ENCODE measurements around the gene NUMB. TPM values are rescaled to one million over a fixed set of nuclear protein-coding genes. Genes with fewer than 3 reads are reported as not detected.

Gene NUMB
- total RNA-seq, 3 donors from 2014 or later (not counting 1 experiment from before 2014, with no cell fraction given): 50.0 to 67.4 (median 56.3) TPM

GRCh38 chr14:73467800-73468199, 9.5 kb upstream of the NUMB start:
- H3K4me1 Mint-ChIP-seq: peaks cover 4 to 18% of the 10 kb centered on the region in 2 donors
- H3K27me3 Mint-ChIP-seq (ENCODE audit: low read depth in 2 of 2): peaks cover 0 to 3% of the 10 kb centered on the region in 2 donors
- ATAC-seq: no peak
- no peaks in the 10 kb centered on the region for H3K36me3 Mint-ChIP-seq
- H3K27me3 ChIP-seq (ENCODE audit: control insufficient read depth, insufficient read depth, low read length): no peaks in the 10 kb centered on the region
- TF ChIP-seq CTCF (IDR thresholded peaks at IDR 0.05): no peak
- intact Hi-C loops (cut with micrococcal nuclease): no loop called here
- no peak for DNase-seq
- H3K27ac ChIP-seq (ENCODE audit: low read length): no peak overlapping the region
- peaks cover 4% of the 10 kb centered on the region for H3K4me1 ChIP-seq (ENCODE audit: control insufficient read depth, insufficient read depth, low read length)
- no peak overlapping the region for H3K27ac Mint-ChIP-seq
- no peaks in the 10 kb centered on the region for H3K36me3 ChIP-seq (ENCODE audit: control insufficient read depth, insufficient read depth, low read length)
- no peak overlapping the region for H3K4me3 Mint-ChIP-seq
- WGBS (ENCODE audit: insufficient coverage): 63% methylated on average over 3 of the region's 4 CpGs
- H3K4me3 ChIP-seq (ENCODE audit: low read length): no peak overlapping the region
- no peaks in the 10 kb centered on the region for H3K9me3 Mint-ChIP-seq
- H3K9me3 ChIP-seq (ENCODE audit: control insufficient read depth, insufficient read depth, low read length): no peaks in the 10 kb centered on the region

DNA sequence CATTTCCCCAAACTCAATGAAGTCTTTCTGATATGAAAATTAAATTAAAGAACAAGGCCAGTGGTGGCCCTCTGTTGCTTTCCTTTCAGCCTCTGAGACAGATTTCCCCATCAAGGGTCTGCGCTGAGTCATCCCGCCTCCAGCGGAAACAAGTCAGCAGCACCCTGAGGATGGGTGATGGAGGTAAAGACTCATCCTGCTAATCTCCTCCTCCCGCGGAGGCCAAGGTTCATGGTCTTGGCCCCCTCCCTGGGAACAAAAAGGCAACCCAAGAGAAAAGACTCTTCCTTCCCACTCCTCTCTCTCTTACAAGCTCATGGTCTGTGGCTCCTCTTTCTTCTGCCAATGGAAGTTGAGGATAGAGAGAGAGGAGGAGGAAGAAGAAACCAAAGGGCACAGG, 9.0 kb upstream of the NUMB start:
- H3K9me3 ChIP-seq (ENCODE audit: control insufficient read depth, insufficient read depth, low read length): no peaks in the 10 kb centered on the region
- H3K36me3 ChIP-seq (ENCODE audit: control insufficient read depth, insufficient read depth, low read length): no peaks in the 10 kb centered on the region
- DNase-seq: no peak
- intact Hi-C loops (cut with micrococcal nuclease): no loop called here
- peaks cover 0 to 3% of the 10 kb centered on the region in 2 donors for H3K27me3 Mint-ChIP-seq (ENCODE audit: low read depth in 2 of 2)
- no peak for TF ChIP-seq CTCF (IDR thresholded peaks at IDR 0.05)
- 60% methylated on average over 1 of the region's 5 CpGs for WGBS (ENCODE audit: insufficient coverage)
- peaks cover 4 to 18% of the 10 kb centered on the region in 2 donors for H3K4me1 Mint-ChIP-seq
- H3K36me3 Mint-ChIP-seq: no peaks in the 10 kb centered on the region
- no peak for ATAC-seq
- no peak overlapping the region for H3K27ac ChIP-seq (ENCODE audit: low read length)
- H3K27ac Mint-ChIP-seq: no peak overlapping the region
- H3K4me3 ChIP-seq (ENCODE audit: low read length): no peak overlapping the region
- no peak overlapping the region for H3K4me3 Mint-ChIP-seq
- H3K4me1 ChIP-seq (ENCODE audit: control insufficient read depth, insufficient read depth, low read length): peaks cover 4% of the 10 kb centered on the region
- H3K27me3 ChIP-seq (ENCODE audit: control insufficient read depth, insufficient read depth, low read length): no peaks in the 10 kb centered on the region
- no peaks in the 10 kb centered on the region for H3K9me3 Mint-ChIP-seq

GRCh38 chr14:73466861-73467260, 8.5 kb upstream of the NUMB start:
- Histone ChIP-seq H3K9me3 (ENCODE audit: control insufficient read depth, insufficient read depth, low read length) (no peaks in the 10 kb centered on the region), H3K36me3 (ENCODE audit: control insufficient read depth, insufficient read depth, low read length) (no peaks in the 10 kb centered on the region), H3K4me3 (ENCODE audit: low read length) (no peak overlapping the region), H3K4me1 (ENCODE audit: control insufficient read depth, insufficient read depth, low read length) (peaks cover 4% of the 10 kb centered on the region), H3K27ac (ENCODE audit: low read length) (no peak overlapping the region), H3K27me3 (ENCODE audit: control insufficient read depth, insufficient read depth, low read length) (no peaks in the 10 kb centered on the region)
- Mint-ChIP-seq H3K9me3 (no peaks in the 10 kb centered on the region), H3K36me3 (no peaks in the 10 kb centered on the region), H3K4me1 (peaks cover 4 to 15% of the 10 kb centered on the region in 2 donors), H3K27me3 (ENCODE audit: low read depth in 2 of 2) (peaks cover 1% of the 10 kb centered on the region in 2 donors), H3K4me3 (no peak overlapping the region), H3K27ac (no peak overlapping the region)
- TF ChIP-seq CTCF (IDR thresholded peaks at IDR 0.05): no peak
- 92% methylated on average over 4 of the region's 4 CpGs for WGBS (ENCODE audit: insufficient coverage)
- ATAC-seq: no peak
- intact Hi-C loops (cut with micrococcal nuclease): no loop called here
- no peak for DNase-seq

- no peak for TF ChIP-seq CTCF (IDR thresholded peaks at IDR 0.05)
- H3K36me3 Mint-ChIP-seq: no peaks in the 10 kb centered on the region
- ATAC-seq (peak in 1 of 3 donors; percentile 45), DNase-seq (no peak)
- H3K27me3 Mint-ChIP-seq (ENCODE audit: low read depth in 2 of 2): peaks cover 2 to 7% of the 10 kb centered on the region in 2 donors
- peaks cover 4 to 12% of the 10 kb centered on the region in 2 donors for H3K4me1 Mint-ChIP-seq
- no peaks in the 10 kb centered on the region for H3K9me3 Mint-ChIP-seq
- Histone ChIP-seq H3K36me3 (ENCODE audit: control insufficient read depth, insufficient read depth, low read length) (no peaks in the 10 kb centered on the region), H3K4me1 (ENCODE audit: control insufficient read depth, insufficient read depth, low read length) (peaks cover 4% of the 10 kb centered on the region), H3K4me3 (ENCODE audit: low read length) (peak overlapping the region; percentile 19), H3K9me3 (ENCODE audit: control insufficient read depth, insufficient read depth, low read length) (no peaks in the 10 kb centered on the region), H3K27ac (ENCODE audit: low read length) (peak overlapping the region; percentile 62), H3K27me3 (ENCODE audit: control insufficient read depth, insufficient read depth, low read length) (no peaks in the 10 kb centered on the region)
- WGBS (ENCODE audit: insufficient coverage): 22% methylated on average over 4 of the region's 5 CpGs
- no peak overlapping the region for H3K27ac Mint-ChIP-seq
- intact Hi-C loops (cut with micrococcal nuclease): no loop called here
- H3K4me3 Mint-ChIP-seq: no peak overlapping the region
Measured at GRCh38 chr14:73465823-73466532, 7.6 kb upstream of the NUMB start.

Data from natural killer cell (primary cell).